WTC11 (cell line): ENCODE measurements around the gene SPPL2B. TPM values are rescaled to one million over a fixed set of nuclear protein-coding genes. Genes with fewer than 3 reads are reported as not detected.

Source experiments
- ATAC-seq: fragments of 200-7000 bp; cut with Tn5 transposase; 2 replicates; pipeline ENCODE4 v1.10.0; 2021; ENCODE audit warnings: mild to moderate bottlenecking, moderate library complexity
- CTCF ChIA-PET: fragments of 300-600 bp; sonication (Branson Sonifier 250); formaldehyde crosslinking; loops from one replicate; lab custom pipeline; 2021; ENCODE audit warnings: antibody characterized with exemption; lab: Charles Lee
- POLR2A ChIA-PET: fragments of 350-600 bp; sonication (Branson Sonifier 250); formaldehyde crosslinking; loops from one replicate; lab custom pipeline; 2021; ENCODE audit warnings: antibody characterized with exemption; lab: Charles Lee
- DNase-seq: peaks from one replicate; pipeline ENCODE4 v3.0.0; 2021; ENCODE audit warnings: low spot score
- H3K27ac Mint-ChIP-seq: 2 replicates; pipeline ENCODE4 v1.8.0; 2021; ENCODE audit warnings: mixed read lengths
- H3K27me3 Mint-ChIP-seq: 2 replicates; pipeline ENCODE4 v1.8.0; 2021; ENCODE audit warnings: low read depth, mild to moderate bottlenecking, moderate library complexity, mixed read lengths
- H3K36me3 Mint-ChIP-seq: 2 replicates; pipeline ENCODE4 v1.8.0; 2021; ENCODE audit warnings: mixed read lengths
- H3K4me1 Mint-ChIP-seq: 2 replicates; pipeline ENCODE4 v1.8.0; 2022; ENCODE audit warnings: mixed read lengths
- H3K4me3 Mint-ChIP-seq: 2 replicates; pipeline ENCODE4 v1.8.0; 2021; ENCODE audit warnings: mild to moderate bottlenecking, moderate library complexity, mixed read lengths
- H3K9me3 Mint-ChIP-seq: 2 replicates; pipeline ENCODE4 v1.8.0; 2021; ENCODE audit warnings: mixed read lengths
- ATF6 ChIP-seq: sonication (generic); formaldehyde crosslinking; IDR thresholded peaks from 2 replicates; pipeline ENCODE4 v1.8.1; 2023; ENCODE audit warnings: mild to moderate bottlenecking, missing genetic modification reagents
- E2F1 ChIP-seq: sonication (generic); formaldehyde crosslinking; IDR thresholded peaks from 2 replicates; pipeline ENCODE4 v1.8.0; 2022; ENCODE audit warnings: mild to moderate bottlenecking, missing genetic modification reagents
- E2F5 ChIP-seq: sonication (generic); formaldehyde crosslinking; IDR thresholded peaks from 2 replicates; pipeline ENCODE4 v1.8.1; 2022; ENCODE audit warnings: mild to moderate bottlenecking, moderate library complexity, missing genetic modification reagents
- FOXK1 ChIP-seq: sonication (generic); formaldehyde crosslinking; IDR thresholded peaks from 2 replicates; pipeline ENCODE4 v1.8.0; 2022; ENCODE audit warnings: mild to moderate bottlenecking, moderate library complexity, missing genetic modification reagents
- MXD4 ChIP-seq: fragments of 250-450 bp; sonication (Bioruptor Pico); IDR thresholded peaks from 2 replicates; pipeline ENCODE4 v1.8.0; 2021; ENCODE audit warnings: mild to moderate bottlenecking, moderate library complexity, borderline replicate concordance
- MYBL2 ChIP-seq: sonication (generic); formaldehyde crosslinking; IDR thresholded peaks from 2 replicates; pipeline ENCODE4 v1.8.1; 2023; ENCODE audit warnings: mild to moderate bottlenecking, moderate library complexity, missing genetic modification reagents
- NFYB ChIP-seq: sonication (generic); formaldehyde crosslinking; conservative IDR thresholded peaks from 2 replicates; pipeline ENCODE4 v1.8.0; 2022; ENCODE audit warnings: low read depth, missing genetic modification reagents
- OVOL2 ChIP-seq: fragments of 250-450 bp; sonication (Bioruptor Pico); IDR thresholded peaks from 2 replicates; pipeline ENCODE4 v1.9.0; 2021; ENCODE audit warnings: mild to moderate bottlenecking, borderline replicate concordance
- PRDM15 ChIP-seq: sonication (generic); formaldehyde crosslinking; IDR thresholded peaks from 2 replicates; pipeline ENCODE4 v1.8.0; 2022; ENCODE audit warnings: missing genetic modification reagents
- SMAD4 ChIP-seq: sonication (generic); formaldehyde crosslinking; IDR thresholded peaks from 2 replicates; pipeline ENCODE4 v1.8.0; 2022; ENCODE audit warnings: mild to moderate bottlenecking, missing genetic modification reagents
- ZNF425 ChIP-seq: fragments of 250-450 bp; sonication (Bioruptor Pico); conservative IDR thresholded peaks from 2 replicates; pipeline ENCODE4 v1.9.0; 2021; ENCODE audit warnings: mild to moderate bottlenecking
- ZNF532 ChIP-seq: fragments of 250-450 bp; sonication (Bioruptor Pico); IDR thresholded peaks from 2 replicates; pipeline ENCODE4 v1.9.0; 2021; ENCODE audit warnings: mild to moderate bottlenecking, borderline replicate concordance
- total RNA-seq: library from RNA; stranded (reverse); gene quantifications from 3 replicates; pipeline ENCODE4 v1.2.3, GENCODE V29; 2021

The SPPL2B gene
- total RNA-seq, 1 experiment from 2014 or later: 117 TPM

- TF ChIP-seq MXD4 (CRISPR knock-in tag): no peak
Observed at GRCh38 chr19:2360833-2361232, 32.3 kb downstream of the SPPL2B start (continued).

GRCh38 chr19:2361246-2362045 is 33.0 kb downstream of the SPPL2B start:
- CTCF ChIA-PET: interaction anchor here (0.5 kb wide), 1 partner anchor 23 kb away, joined by 3 read pairs; no protein-coding TSS in a partner anchor
- peaks cover 11% of the 10 kb centered on the region for H3K27me3 Mint-ChIP-seq
- H3K9me3 Mint-ChIP-seq: no peaks in the 10 kb centered on the region
- DNase-seq (no peak), ATAC-seq (no peak)
- H3K4me3 Mint-ChIP-seq: no peak overlapping the region
- H3K36me3 Mint-ChIP-seq: no peaks in the 10 kb centered on the region
- H3K4me1 Mint-ChIP-seq: peaks cover 5% of the 10 kb centered on the region
- no peak overlapping the region for H3K27ac Mint-ChIP-seq
- TF ChIP-seq PRDM15 (CRISPR knock-in tag) (no peak), NFYB (CRISPR knock-in tag) (no peak), E2F5 (CRISPR knock-in tag) (no peak), ZNF532 (no peak), OVOL2 (no peak), SMAD4 (CRISPR knock-in tag) (no peak), E2F1 (CRISPR knock-in tag) (no peak)
- POLR2A ChIA-PET: no interaction called here

GRCh38 chr19:2362046-2362969 is 33.8 kb downstream of the SPPL2B start:
- H3K4me1 Mint-ChIP-seq: peaks cover 5% of the 10 kb centered on the region
- TF ChIP-seq FOXK1 (CRISPR knock-in tag) (no peak), ATF6 (CRISPR knock-in tag) (no peak), ZNF425 (no peak), MYBL2 (no peak)

More at GRCh38 chr19:2362046-2362969, 33.8 kb downstream of the SPPL2B start:
- peaks cover 11% of the 10 kb centered on the region for H3K27me3 Mint-ChIP-seq
- no peak for ATAC-seq
- no peaks in the 10 kb centered on the region for H3K9me3 Mint-ChIP-seq
- no peak overlapping the region for H3K27ac Mint-ChIP-seq
- H3K36me3 Mint-ChIP-seq: no peaks in the 10 kb centered on the region
- CTCF ChIA-PET: interaction anchor here (1.0 kb wide), 1 partner anchor 29 kb away, joined by 3 read pairs; no protein-coding TSS in a partner anchor
- DNase-seq: no peak
- no peak overlapping the region for H3K4me3 Mint-ChIP-seq
- POLR2A ChIA-PET: no interaction called here
